ENCODE results near the gene ZCCHC8.
A peak's percentile ranks its signal among the peaks of the same experiment; 100 is the strongest.
"Not testable (repeated sequence)": the region's sequence is repeated elsewhere in the genome, so short reads cannot be mapped to it uniquely, and the experiment has no call there.

The ZCCHC8 gene

DNA sequence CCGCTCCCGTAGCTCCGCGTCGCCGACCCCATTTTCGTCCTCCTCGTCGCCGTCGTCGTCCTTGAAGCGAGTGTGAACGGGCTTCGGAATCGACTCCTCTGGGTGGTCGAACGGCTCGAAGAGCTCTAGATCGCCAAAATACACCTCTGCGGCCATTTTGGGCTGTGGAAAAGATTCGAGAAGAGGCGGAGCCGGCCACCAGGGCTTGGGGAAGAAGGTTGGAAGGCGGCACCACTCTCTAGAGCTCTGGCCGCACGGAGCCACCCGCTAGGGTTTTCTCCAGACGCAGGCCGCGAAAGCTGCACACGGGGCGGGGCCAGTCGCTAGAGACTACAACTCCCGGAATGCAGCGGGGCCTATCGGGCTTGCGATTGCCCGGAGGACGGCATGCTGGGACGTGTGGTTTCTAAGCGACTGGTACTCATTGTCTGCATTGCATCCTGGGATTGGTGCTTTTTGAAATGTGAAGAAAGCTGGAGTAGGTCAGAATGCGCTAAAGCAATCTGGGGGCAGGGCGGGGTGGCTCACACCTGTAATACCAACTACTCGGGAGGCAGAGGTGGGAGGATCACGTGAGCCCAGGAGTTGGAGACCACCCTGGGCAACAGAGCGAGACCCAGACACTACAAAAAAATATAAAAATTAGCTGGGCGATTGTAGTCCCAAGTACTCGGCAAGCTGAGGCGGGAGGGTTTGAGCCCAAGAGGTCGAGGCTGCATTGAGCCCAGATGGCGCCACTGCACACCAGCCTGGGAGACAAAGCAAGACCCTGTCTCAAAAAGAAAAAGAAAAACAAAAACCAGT is at the start of gene ZCCHC8:
Gene ZCCHC8, minus strand, starts transcription at position 248 of the 804 bp plus-strand sequence. Its CDS starts 92 bp downstream, at position 156.
- peak; percentile 94 for DNase-seq (ENCODE audit: low read depth in 2 of 2)

DNA sequence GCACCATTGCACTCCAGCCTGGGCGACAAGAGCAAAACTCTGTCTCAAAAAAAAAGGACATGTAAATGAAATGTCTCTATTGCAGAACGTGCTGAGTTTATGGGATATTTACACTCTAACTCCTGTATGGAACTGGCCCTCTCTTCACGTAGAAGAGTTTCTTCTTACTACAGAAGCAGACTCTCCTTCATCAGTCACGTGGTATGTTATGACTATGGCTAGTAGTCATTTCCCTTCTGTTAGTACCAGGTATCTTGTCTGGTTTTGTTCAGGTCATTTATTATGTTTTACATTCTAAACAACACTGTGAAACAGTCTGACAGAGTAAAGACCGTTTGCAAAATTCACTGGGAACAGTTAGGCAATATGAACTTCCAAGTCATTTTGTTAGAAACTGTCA is 46.6 kb upstream of the ZCCHC8 start:
- DNase-seq (ENCODE audit: low read depth in 2 of 2), result no peak

DNA sequence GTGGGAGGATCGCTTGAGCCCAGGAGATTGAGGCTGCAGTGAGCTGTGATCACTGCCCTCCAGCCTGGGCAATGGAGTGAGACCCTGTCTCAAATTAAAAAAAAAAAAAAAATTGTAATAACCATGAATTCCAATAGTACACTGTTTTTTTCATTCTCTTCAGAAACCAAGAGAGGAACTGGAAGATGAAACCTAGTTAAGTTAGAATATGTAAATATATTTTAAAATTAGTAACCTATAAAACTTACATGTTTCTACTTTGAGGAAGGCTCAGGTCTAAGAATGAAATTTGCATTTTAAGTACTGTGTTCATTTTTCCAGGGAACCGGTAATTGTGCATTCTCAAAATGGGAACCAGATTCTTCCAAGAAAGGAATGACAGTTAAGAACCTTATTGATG is 45.1 kb upstream of the ZCCHC8 start:
- no peak for DNase-seq (ENCODE audit: low read depth in 2 of 2)

DNA sequence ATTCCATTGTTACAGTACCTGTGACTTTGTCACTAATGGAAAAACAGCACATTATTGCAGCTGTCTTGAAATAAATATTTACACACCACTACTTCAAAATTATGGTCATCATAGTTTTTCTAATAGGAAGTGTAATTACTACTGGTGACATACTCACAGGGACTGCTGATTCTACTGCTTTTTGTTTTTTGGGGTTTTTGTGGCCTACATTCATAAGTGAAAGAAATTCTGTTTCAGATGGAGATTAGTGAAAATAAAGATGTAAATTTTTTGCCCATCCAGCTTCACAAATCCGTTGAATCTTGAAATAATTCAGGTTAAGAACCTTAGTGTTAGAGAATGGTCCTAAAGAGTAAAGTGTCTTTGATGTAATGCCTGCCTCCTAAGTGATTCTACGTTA is 43.8 kb upstream of the ZCCHC8 start:
- DNase-seq (ENCODE audit: low read depth in 2 of 2), result no peak

DNA sequence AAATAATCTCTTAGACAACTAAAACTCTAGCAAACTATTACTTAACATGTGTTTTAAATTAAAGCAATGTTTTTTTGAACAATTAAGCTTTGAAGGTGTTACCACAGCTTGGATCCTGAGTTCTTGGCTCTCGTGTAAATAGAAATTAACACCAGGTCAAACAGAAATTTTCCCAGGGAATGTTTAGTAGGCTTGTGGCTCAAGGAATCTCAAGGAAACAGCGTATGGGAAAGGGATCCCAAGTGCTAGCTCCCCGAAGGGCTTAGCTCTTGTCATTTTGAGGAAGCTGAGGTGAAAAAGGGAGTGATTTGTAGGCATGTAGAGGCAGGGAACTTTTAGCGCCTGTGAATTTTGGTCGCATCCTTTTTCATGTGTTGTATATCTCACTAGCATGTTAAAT is 37.8 kb upstream of the ZCCHC8 start:
- DNase-seq (ENCODE audit: low read depth in 2 of 2), result no peak

DNA sequence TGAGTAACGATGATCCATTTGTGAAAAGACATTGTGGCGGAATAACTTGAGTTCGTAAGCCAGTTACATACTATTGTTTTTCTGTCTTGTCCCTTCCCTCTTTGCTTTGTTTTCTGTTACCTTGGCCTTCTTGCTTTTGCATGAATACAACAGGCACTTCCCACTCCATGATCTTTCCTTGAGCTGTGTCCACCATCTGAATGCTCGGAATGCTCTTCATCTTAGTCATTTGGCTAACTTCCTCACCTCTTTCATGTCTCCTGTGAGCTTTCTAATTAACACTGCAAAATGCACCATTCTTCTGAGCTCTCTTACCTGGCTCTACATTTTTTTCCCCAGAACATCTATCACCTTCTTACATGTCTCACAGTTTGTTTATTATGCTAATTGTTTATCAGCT is 36.3 kb upstream of the ZCCHC8 start:
- no peak for DNase-seq (ENCODE audit: low read depth in 2 of 2)

DNA sequence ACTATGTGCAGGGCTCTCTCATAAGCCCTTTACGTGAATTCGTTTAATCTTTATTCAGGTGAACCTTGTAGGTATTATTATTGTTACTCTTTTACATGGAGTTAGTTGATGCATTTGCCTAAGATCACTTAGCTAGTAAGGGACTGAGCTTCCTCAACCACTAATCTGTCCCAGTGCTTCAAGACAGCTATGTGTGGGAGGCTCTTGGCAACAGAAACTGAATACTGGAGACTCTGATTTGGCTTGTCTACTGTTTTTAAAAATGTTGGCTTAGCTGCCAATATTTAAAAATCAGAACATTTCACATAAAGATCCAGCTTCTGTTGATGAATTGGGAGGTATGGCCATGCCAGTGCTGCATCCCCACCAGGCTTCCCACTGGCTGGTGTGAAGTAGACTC is 33.1 kb upstream of the ZCCHC8 start:
- DNase-seq (ENCODE audit: low read depth in 2 of 2), result no peak

DNA sequence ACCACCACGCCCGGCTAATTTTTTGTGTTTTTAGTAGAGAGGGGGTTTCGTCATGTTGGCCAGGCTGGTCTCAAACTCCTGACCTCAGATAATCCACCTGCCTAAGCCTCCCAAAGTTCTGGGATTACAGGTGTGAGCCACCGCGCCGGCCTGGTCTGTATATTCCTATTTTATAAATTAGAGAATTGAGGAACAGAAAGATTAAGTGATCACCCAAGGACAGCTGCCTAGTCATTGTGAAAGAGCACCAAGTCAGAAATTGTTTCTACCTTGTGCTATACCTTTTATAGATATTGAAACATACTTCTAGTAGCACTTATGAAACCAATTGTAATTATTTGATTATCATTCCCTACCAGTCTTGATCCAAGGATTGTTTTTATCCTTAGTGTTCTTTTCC is 28.3 kb upstream of the ZCCHC8 start:
- DNase-seq (ENCODE audit: low read depth in 2 of 2), result no peak

DNA sequence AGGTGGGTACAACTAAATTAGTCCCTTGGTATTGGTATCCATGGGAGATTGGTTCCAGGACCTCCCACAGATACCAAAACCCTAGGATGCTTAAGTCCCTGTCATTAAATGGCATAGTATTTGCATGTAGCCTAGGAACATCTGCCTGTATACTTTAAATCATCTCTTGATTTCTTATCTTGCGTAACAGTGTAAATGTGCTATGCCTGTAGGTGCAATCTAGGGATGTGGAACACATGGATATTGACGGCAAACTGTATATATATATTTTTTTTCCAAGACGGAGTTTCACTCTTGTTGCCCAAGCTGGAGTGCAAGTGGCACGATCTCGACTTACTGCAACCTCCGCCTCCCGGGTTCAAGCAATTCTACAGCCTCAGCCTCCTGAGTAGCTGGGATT is 27.9 kb upstream of the ZCCHC8 start:
- no peak for DNase-seq (ENCODE audit: low read depth in 2 of 2)

DNA sequence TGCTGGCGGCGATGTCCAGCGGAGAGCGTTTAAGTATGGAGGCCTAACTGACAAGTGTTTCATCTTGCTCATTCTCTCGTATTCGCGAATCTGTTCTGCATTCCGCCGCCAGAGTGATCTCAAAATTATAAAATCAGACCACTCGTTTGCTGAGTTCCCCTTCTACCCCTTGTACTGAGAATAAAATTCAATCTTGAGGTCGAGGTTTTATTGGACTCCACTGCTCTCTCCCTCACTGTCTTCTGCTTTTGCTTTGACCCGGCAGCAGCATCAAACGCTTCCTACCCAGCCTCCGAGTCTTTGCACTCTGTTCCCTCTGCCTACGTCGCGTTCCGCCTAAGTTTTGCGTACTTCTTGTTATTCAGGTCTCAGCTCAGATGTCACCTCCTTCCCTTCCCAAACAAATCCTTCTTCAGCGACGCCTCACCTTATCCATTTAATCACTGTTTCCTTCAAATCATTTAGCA is 26.8 kb upstream of the ZCCHC8 start:
- DNase-seq (ENCODE audit: low read depth in 2 of 2), result no peak

DNA sequence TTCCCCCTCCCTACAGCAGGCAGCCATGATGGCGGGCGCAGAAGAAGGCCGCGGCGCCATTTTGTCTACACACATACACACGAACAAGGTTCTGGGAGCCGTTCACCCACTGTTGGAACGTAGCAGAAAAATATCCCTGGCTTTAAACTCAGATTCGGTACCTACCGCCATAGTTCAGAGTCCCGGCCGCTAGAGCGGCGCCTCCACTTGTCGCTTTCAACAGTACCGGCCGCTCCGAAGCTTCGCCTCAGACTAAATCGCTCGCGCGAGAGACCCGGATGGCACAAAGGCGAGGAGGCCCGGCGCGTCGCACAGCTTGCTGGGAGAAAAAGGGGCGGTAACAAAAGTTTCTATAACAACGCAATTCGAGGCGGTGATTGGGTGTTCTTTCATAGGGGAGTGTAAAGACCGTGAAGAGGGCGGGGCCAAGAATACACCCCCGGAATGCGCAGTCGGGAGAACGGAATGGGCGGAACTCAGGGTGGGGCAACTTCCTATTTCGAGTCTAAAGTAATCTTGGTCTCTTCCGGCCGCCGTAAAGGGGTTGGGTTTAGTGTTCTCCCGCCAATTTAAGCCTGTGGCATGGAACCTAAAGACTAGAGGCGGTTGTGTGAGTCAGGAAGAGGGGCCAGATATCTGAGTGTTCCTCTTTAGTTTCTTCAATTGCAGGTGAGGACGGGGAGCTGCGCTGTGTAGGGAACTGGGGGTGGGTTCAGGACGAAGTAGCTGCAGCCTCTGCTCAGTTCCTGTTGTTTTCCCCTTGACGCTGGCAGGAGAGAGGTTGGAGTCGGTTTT is 26.1 kb upstream of the ZCCHC8 start, which contains the start of the genes KNTC1 and RSRC2:
Gene KNTC1, plus strand, starts transcription at position 567 of the 795 bp plus-strand sequence. CDS start 2,815 bp downstream, outside the sequence.
Gene RSRC2, minus strand, starts transcription at position 254 of the 795 bp plus-strand sequence. Its CDS starts 83 bp downstream, at position 171.
- peak; percentile 96 to 99 for DNase-seq (ENCODE audit: low read depth in 2 of 2)

DNA sequence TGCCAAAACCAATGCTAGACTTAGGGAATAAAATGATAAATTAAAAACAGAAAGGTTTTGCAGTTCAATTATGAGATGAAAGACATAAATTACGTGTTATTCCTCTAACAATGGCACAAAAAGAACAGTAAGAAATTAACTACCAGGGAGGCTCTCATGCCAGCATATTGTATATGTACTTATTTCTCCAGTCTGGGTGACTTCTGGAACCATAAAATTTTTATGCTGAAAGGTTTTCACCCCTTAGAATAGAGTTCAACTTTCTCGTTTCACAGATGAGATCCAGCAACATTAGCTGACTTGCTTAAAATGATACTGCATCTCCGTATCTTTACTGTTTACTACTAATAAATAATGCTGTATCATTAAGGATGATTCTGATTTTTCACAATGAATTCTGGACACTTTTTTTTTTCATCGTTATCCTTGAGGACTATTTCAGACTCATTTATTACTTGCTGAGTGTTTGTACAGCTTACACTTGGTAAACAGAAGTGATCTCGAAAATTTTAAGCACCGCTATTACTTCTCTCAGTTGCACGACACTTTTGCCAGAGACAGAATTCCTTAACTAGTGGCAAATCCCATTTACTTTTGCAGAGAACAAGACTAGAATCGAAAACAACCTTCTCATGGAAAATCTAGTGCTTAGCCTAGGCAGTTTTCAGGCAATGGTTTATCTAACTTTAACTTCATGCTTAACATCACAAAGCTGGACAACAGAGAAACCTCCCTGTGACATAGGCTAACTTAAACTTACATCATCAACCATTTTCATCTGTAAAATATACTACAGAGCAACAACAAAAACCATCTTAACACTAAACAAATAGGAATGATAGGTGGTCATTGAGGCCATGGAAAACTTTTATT is 23.4 kb upstream of the ZCCHC8 start:
- DNase-seq (ENCODE audit: low read depth in 2 of 2), result no peak

DNA sequence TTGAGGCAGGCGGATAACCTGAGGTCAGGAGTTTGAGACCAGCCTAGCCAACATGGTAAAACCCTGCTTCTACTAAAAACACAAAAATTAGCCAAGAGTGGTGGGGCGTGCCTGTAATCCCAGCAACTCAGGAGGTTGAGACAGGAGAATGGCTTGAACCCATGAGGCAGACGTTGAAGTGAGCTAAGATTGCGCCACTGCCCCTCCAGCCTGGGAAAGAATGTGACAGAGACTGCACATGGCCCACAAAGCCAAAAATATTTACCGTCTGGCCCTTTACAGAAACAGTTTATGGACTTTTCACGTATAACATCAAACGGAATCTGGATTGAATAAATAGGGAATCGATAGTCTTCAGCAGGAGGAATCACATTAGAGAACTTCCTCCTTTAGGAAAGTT is 22.5 kb upstream of the ZCCHC8 start:
- DNase-seq (ENCODE audit: low read depth in 2 of 2), result no peak

DNA sequence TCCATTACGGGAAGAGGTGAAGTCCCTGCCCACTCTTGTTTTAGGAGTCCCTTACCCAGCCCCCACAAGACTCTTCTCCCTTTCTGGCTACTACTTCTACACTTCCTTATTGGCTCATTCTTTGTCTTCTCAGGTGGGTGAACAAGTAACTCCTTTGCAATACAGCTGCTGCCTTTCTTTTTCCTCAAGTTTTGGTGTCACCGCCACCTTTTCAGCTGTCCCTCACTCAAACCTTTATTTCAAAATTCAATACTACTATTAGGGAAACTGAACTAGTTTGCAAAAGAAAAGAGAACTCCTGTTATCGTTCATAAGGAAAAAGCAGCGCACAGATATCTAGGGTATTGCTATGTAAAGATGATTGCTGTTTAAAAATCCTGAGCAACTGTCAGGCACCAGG is 19.9 kb upstream of the ZCCHC8 start:
- no peak for DNase-seq (ENCODE audit: low read depth in 2 of 2)

DNA sequence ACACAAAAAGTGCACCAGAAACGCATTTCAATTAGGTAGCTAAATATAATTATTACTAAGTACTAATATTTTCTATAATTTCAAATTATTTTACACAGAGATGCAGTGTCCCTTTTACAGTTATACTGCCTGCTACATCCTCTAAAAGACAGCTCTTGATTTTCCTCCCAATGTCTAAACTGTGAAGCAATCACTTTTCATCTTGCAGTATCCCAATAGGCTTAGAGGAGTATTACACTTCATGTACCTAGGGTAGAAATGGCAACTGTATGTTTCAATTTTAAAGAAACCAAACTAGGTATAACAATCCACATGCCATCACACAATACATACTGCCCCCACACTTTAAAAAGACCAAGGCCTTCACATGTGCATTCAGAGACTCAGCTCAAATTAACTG is 18.7 kb upstream of the ZCCHC8 start:
- no peak for DNase-seq (ENCODE audit: low read depth in 2 of 2)

DNA sequence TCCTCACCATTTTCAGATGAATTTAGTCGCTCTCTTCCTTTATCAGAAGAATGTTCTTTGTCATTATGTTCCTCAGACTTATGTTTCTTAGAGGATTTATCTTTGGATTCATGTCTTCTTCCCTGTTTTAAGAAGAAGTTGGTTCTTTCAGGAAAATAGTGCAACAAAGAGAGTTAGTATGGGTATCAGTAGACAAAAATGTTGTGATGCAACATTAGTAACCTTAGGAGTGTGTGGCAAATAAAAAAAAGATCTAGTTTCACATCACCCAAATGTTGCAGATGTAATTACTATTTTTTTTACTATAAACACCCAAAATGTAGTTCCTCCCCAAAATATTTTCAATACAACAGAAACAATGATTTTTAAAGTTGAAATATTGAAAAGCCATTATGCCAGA is 18.2 kb upstream of the ZCCHC8 start:
- no peak for DNase-seq (ENCODE audit: low read depth in 2 of 2)

DNA sequence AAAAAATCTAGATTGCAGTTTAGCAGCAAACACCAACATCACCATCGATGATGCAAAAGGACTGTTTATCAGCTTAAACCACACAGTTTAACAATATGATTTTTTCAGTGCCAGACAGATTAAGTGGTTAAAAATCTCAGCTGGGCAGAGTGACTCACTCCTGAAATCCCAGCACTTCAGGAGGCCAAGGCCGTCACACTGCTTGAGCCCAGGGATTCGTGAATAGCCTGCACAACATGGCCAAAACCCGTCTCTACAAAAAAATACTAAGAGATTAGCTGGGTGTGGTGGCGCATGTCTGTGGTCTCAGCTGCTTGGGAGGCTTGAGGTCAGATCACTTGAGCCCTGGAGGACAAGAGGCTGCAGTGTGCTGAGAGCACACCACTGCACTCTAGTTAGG is 17.1 kb upstream of the ZCCHC8 start:
- no peak for DNase-seq (ENCODE audit: low read depth in 2 of 2)

DNA sequence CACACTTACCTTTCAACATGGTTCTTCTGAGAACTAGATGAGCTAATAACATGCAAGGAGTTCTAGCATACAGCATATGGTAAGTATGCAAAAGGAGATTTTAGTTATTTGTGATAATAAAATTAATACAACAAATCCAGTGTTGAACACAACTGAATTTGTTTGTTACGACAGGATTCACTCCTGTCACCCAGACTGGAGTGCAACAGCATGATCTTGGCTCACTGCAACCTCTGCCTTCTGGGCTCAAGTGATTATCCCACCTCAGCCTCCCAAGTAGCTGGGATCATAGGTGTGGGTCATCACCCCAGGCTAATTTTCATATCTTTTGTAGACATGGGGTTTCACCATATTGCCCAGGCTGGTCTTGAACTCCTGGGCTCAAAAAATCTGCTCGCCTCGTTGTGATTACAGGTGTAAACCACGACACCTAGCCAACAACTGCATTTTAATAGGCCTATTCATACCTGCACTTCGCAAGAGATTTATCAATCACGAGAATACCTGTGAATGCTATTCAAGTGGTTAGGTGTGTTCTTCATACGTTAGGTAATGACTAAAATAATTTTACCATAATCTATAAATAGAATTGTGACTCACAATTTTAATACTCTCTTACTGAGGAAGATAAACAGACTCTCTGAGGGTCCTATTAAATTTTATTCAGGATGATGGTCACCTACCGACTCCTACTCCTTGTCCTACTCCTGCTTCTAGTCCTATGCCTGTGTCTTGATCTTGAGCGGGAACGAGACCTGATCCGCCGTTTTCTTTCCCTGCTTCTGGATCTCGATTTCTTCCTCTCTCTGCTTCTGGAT is 16.0 kb upstream of the ZCCHC8 start:
- no peak for DNase-seq (ENCODE audit: low read depth in 2 of 2)

DNA sequence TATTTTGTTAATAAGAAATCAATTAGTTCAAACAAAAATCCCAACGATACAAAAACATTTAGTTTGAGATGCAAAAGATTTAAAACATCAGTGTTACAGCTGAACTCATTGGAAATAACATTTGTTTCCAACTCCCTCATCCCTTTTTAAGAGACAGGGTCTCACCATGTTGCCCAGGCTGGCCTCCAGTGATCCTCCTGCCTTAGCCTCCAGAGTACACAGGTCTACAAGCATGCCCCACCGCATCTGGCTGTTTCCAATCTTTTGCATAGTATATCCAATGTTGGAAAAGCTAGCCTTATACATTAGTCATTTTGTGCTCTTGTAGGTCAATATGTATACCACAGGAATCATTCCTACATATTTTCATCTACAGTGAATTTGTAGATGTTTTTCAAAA is 14.5 kb upstream of the ZCCHC8 start:
- no peak for DNase-seq (ENCODE audit: low read depth in 2 of 2)

DNA sequence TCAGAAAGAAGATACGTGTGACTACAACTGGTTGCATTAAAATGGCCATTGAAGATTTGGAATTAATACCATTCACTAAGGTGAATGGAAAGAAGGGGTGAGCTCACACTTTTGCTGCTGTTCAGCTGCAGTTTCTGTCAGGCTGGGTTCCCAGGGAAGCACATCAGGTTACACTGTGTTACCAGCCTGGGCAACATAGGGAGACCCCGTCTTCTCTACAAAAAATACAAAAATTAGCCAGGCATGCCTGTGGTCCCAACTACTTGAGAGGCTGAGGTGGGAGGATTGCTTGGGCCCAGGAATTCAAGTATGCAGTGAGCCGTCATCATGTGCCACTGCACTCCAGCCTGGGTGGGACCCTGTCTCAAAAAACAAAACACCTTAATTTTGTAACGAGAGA is 12.9 kb upstream of the ZCCHC8 start:
- DNase-seq (ENCODE audit: low read depth in 2 of 2), result no peak

DNA sequence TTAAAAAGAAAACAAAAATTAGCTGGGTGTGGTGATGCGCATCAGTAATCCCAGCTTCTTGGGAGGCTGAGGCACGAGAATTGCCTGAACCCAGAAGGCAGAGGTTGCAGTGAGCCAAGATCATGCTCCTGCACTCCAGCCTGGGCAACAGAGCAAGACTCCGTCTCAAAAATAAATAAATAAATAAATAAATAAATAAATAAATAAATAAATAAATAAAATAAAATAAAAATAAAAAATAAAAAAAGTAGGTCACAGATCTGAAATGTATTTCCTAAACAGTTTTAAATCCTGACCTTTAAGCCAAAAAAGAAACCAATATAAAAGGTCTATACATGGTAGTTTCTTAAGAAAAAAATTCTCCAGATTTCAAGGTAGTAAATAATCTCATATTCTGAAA is 12.3 kb upstream of the ZCCHC8 start:
- DNase-seq (ENCODE audit: low read depth in 2 of 2), result not testable (repeated sequence)
